Pancreas (tissue), 10 donors: ENCODE measurements around the gene CHST8. TPM values are rescaled to one million over a fixed set of nuclear protein-coding genes. Genes with fewer than 3 reads are reported as not detected.
"Not testable (repeated sequence)": the region's sequence is repeated elsewhere in the genome, so short reads cannot be mapped to it uniquely, and the experiment has no call there.

Experiments
- ATAC-seq, 4 donors: fragments of 200-7000 bp; cut with Tn5 transposase; one replicate each; pipeline versions ENCODE4 v1.8.0 to v1.9.1; 2020; ENCODE audit warnings: mild to moderate bottlenecking in 4 of 4, moderate library complexity in 4 of 4
- DNase-seq, 6 donors: peaks; one replicate each; pipeline ENCODE4 v3.0.0-alpha.2; 2020
- FAIRE-seq: peaks from 2 replicates; lab custom pipeline; 2012; peaks lifted over from hg19 to GRCh38; lab: Jason Lieb, UNC
- H3K27ac ChIP-seq, 4 donors: fragments of 200-600 bp; sonication (generic); 1 replicate in 3 of 4; 2 replicates in 1 of 4; pipeline versions ENCODE4 v1.5.0 to v1.8.0; 2020
- H3K27me3 ChIP-seq, 4 donors: fragments of 200-600 bp; one replicate each; pipeline ENCODE4 v1.8.0; 2021
- H3K36me3 ChIP-seq, 3 donors: fragments of 200-600 bp; sonication (generic) in 1 of 3; one replicate each; pipeline versions ENCODE4 v1.5.0 to v1.8.0; 2020 to 2021
- H3K4me1 ChIP-seq, 3 donors: fragments of 200-600 bp; one replicate each; pipeline ENCODE4 v1.8.0; 2021
- H3K4me3 ChIP-seq, 4 donors: fragments of 200-600 bp; sonication (generic) in 2 of 4; one replicate each; pipeline versions ENCODE4 v1.5.0 to v1.8.0; 2020 to 2021
- H3K9me3 ChIP-seq, 4 donors: fragments of 200-600 bp; one replicate each; pipeline ENCODE4 v1.8.0; 2021
- CTCF ChIP-seq, 4 donors: fragments of 200-600 bp; sonication (generic) in 3 of 4; IDR thresholded peaks; one replicate each; pipeline versions ENCODE4 v1.5.0 to v1.8.0; 2021; ENCODE audit warnings: antibody characterized with exemption in 4 of 4
- WGBS, 2 donors: extraction: QIAGEN DNeasy Blood & Tissue Kit; methylation state at CpG; one replicate each; pipeline ENCODE4 v1.1.7; 2013; 5-methylcytosine and 5-hydroxymethylcytosine counted together
- intact Hi-C, 3 donors: fragments of 100-400 bp; cut with DNase I; formaldehyde crosslinking; loops; one replicate each; pipeline versions ENCODE4 v1.11.1 to v1.14.2; 2022
- polyA plus RNA-seq, 2 donors: library from polyadenylated mRNA; stranded (reverse); fragments of 200-250 nt; gene quantifications; one replicate each; pipeline ENCODE4 v1.2.3, GENCODE V29; 2013
- total RNA-seq, 6 donors: library from RNA; stranded (reverse); fragmentation: NEBNext Ultra II Directional in 4 of 6; extraction: Animal tissue kit (Norgen Biotek cat#: 25700) in 4 of 6; gene quantifications; one replicate each; pipeline versions ENCODE4 v1.2.1 to v1.2.4, GENCODE V29; 2021 to 2023
- donor health status: healthy with polysubstance abuse.
- donor health status: DM: no; HTN: no; CAD: no; lungs with moderate emphysema.
- donor health status: DM: no; HTN: no; CAD: no.
- donor health status: control.
- donor health status: control.
- donor health status: Bipolar disorder and iron deficiency.
- donor health status: DM: yes; HTN: yes; CAD: no.
- donor health status: DM: no; HTN: no; CAD: no.
- donor health status: DM: no; HTN: no; CAD: no.
- donor health status: DM: yes; HTN: yes; CAD: no.

The CHST8 gene
- total and polyA plus RNA-seq, 8 donors, result 0.41 to 3.6 (median 0.89) TPM

GRCh38 chr19:33616346-33616745, 5.4 kb upstream of the CHST8 start:
- intact Hi-C loops, result no loop called here
- Histone ChIP-seq H3K36me3 (no peaks in the 10 kb centered on the region), H3K9me3 (no peaks in the 10 kb centered on the region), H3K27ac (no peak overlapping the region), H3K4me1 (no peaks in the 10 kb centered on the region), H3K4me3 (no peak overlapping the region), H3K27me3 (peaks cover 0 to 8% (median 0%) of the 10 kb centered on the region in 4 donors)
- FAIRE-seq, result no peak
- DNase-seq, result no peak
- 62 to 84% methylated on average over 4 of the region's 4 CpGs for WGBS, 2 donors
- ATAC-seq, result no peak
- TF ChIP-seq CTCF (IDR thresholded peaks at IDR 0.05), result no peak

- no peak for TF ChIP-seq CTCF (IDR thresholded peaks at IDR 0.05)
- WGBS, 2 donors, result 60 to 70% methylated on average over 4 of the region's 4 CpGs
- H3K4me3 ChIP-seq, result no peak overlapping the region
- no peaks in the 10 kb centered on the region for H3K36me3 ChIP-seq
- intact Hi-C loops, result no loop called here
- no peaks in the 10 kb centered on the region for H3K9me3 ChIP-seq
- no peak for FAIRE-seq
- peaks cover 0 to 8% (median 0%) of the 10 kb centered on the region in 4 donors for H3K27me3 ChIP-seq
- no peak for ATAC-seq
- H3K4me1 ChIP-seq, result no peaks in the 10 kb centered on the region
- DNase-seq, result no peak
- H3K27ac ChIP-seq, result no peak overlapping the region
Observed at GRCh38 chr19:33616857-33617256, 4.9 kb upstream of the CHST8 start.

- not testable (repeated sequence) for FAIRE-seq
Observed at GRCh38 chr19:33618363-33618762, 3.4 kb upstream of the CHST8 start.

GRCh38 chr19:33618884-33619283, 2.9 kb upstream of the CHST8 start:
- WGBS, 2 donors, result 46 to 48% methylated on average over 5 of the region's 5 CpGs
- Histone ChIP-seq H3K4me1 (peaks cover 0 to 12% (median 4%) of the 10 kb centered on the region in 3 donors), H3K27me3 (peaks cover 0 to 18% (median 3%) of the 10 kb centered on the region in 4 donors), H3K27ac (no peak overlapping the region), H3K4me3 (no peak overlapping the region), H3K9me3 (no peaks in the 10 kb centered on the region), H3K36me3 (no peaks in the 10 kb centered on the region)
- intact Hi-C loops, result no loop called here
- no peak for DNase-seq
- FAIRE-seq, result no peak
- TF ChIP-seq CTCF (IDR thresholded peaks at IDR 0.05), result no peak
- ATAC-seq, result no peak

More at GRCh38 chr19:33618363-33618762, 3.4 kb upstream of the CHST8 start:
- DNase-seq, intact Hi-C loops, H3K9me3 ChIP-seq, ATAC-seq, H3K27ac ChIP-seq, H3K36me3 ChIP-seq, H3K4me3 ChIP-seq: not testable (repeated sequence)
- Histone ChIP-seq H3K4me1 (peaks cover 0 to 12% (median 4%) of the 10 kb centered on the region in 3 donors), H3K27me3 (peaks cover 0 to 14% (median 3%) of the 10 kb centered on the region in 4 donors)
- WGBS, 2 donors, result 50 to 58% methylated on average over 2 of the region's 2 CpGs

- TF ChIP-seq CTCF (IDR thresholded peaks at IDR 0.05), result no peak
- H3K4me3 ChIP-seq, result no peak overlapping the region
- no peak for ATAC-seq
- WGBS, 2 donors, result 91 to 98% methylated on average over 4 of the region's 4 CpGs
- no peak for FAIRE-seq
- H3K9me3 ChIP-seq, result no peaks in the 10 kb centered on the region
- peaks cover 0 to 12% (median 4%) of the 10 kb centered on the region in 3 donors for H3K4me1 ChIP-seq
- intact Hi-C loops, result no loop called here
- DNase-seq, result no peak
- H3K36me3 ChIP-seq, result no peaks in the 10 kb centered on the region
- peaks cover 0 to 31% (median 3%) of the 10 kb centered on the region in 4 donors for H3K27me3 ChIP-seq
- no peak overlapping the region for H3K27ac ChIP-seq
Observed at GRCh38 chr19:33620611-33621010, 1.1 kb upstream of the CHST8 start.
